IMR-90 (cell line): ENCODE data around the gene SYT2.
"Not testable (repeated sequence)": the region's sequence is repeated elsewhere in the genome, so short reads cannot be mapped to it uniquely, and the experiment has no call there.

Experiments
- CTCF ChIP-seq: conservative IDR thresholded peaks from 2 replicates; pipeline ENCODE4 v1.5.1; 2012; ENCODE audit warnings: mild to moderate bottlenecking, low read depth, low read length, improper control_type of control experiment
- MAZ ChIP-seq: IDR thresholded peaks from 2 replicates; pipeline ENCODE4 v1.6.1; 2012; ENCODE audit warnings: low read depth, mild to moderate bottlenecking, low read length, improper control_type of control experiment, moderate library complexity, borderline replicate concordance
- MXI1 ChIP-seq: IDR thresholded peaks from 2 replicates; pipeline ENCODE4 v1.6.1; 2012; ENCODE audit warnings: low read depth, mild to moderate bottlenecking, low read length, moderate library complexity, borderline replicate concordance
- RCOR1 ChIP-seq: IDR thresholded peaks from 2 replicates; pipeline ENCODE4 v1.6.1; 2012; ENCODE audit warnings: mild to moderate bottlenecking, low read length, improper control_type of control experiment; ENCODE audit not compliant: insufficient replicate concordance
- RFX5 ChIP-seq: IDR thresholded peaks from 2 replicates; pipeline ENCODE4 v1.8.0; 2012; ENCODE audit warnings: low read depth, mild to moderate bottlenecking, low read length, moderate library complexity
- TF ChIP-seq, protein P1 (sequence below): fragments of 150-350 bp; IDR thresholded peaks from 2 replicates; pipeline ENCODE4 v1.6.1; 2017; ENCODE audit warnings: mild to moderate bottlenecking, antibody characterized with exemption, low read length, low read depth

GRCh38 chr1:202582350-202582749, 127.9 kb downstream of the SYT2 start:
- TF ChIP-seq RFX5, CTCF, RCOR1, MXI1, MAZ: not testable (repeated sequence)
- TF ChIP-seq, protein P1, sequence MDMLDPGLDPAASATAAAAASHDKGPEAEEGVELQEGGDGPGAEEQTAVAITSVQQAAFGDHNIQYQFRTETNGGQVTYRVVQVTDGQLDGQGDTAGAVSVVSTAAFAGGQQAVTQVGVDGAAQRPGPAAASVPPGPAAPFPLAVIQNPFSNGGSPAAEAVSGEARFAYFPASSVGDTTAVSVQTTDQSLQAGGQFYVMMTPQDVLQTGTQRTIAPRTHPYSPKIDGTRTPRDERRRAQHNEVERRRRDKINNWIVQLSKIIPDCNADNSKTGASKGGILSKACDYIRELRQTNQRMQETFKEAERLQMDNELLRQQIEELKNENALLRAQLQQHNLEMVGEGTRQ, result not testable (repeated sequence)
